Thyroid gland (tissue), 4 donors: ENCODE results near the gene C1orf159. TPM values are rescaled to one million over a fixed set of nuclear protein-coding genes. Genes with fewer than 3 reads are reported as not detected.

Experiments
- DNase-seq, 2 donors: peaks; one replicate each; pipeline ENCODE4 v3.0.0-alpha.2; 2019
- H3K27ac ChIP-seq, 3 donors: fragments of 200-600 bp; sonication (generic); 1 replicate in 2 of 3; 2 replicates in 1 of 3; pipeline ENCODE4 v1.5.1; 2016 to 2019; ENCODE audit warnings: mild to moderate bottlenecking in 1 of 3, moderate library complexity in 1 of 3
- H3K27me3 ChIP-seq: fragments of 200-600 bp; sonication (generic); one replicate; pipeline ENCODE4 v1.5.1; 2019
- H3K36me3 ChIP-seq, 2 donors: fragments of 200-600 bp; sonication (generic); one replicate each; pipeline ENCODE4 v1.5.1; 2016 to 2019
- H3K4me1 ChIP-seq, 2 donors: fragments of 200-600 bp; sonication (generic); one replicate each; pipeline ENCODE4 v1.5.1; 2017 to 2019
- H3K4me3 ChIP-seq, 3 donors: fragments of 200-600 bp; sonication (generic); replicated peaks in 1 of 3; 1 replicate in 2 of 3; 2 replicates in 1 of 3; pipeline ENCODE4 v1.5.1; 2016; ENCODE audit warnings: mild to moderate bottlenecking in 1 of 3
- H3K9me3 ChIP-seq: fragments of 200-600 bp; sonication (generic); one replicate; pipeline ENCODE4 v1.5.1; 2017
- CTCF ChIP-seq, 6 experiments: fragments of 200-600 bp in 3 of 6; fragments of 450-650 bp in 3 of 6; sonication (generic) in 3 of 6; IDR thresholded peaks; one replicate each; pipeline ENCODE4 v1.5.1; 2016 to 2019; ENCODE audit warnings: antibody characterized with exemption in 6 of 6, mild to moderate bottlenecking in 2 of 6, inconsistent platforms in 1 of 6, moderate library complexity in 1 of 6
- POLR2A ChIP-seq, 2 donors: fragments of 450-650 bp; IDR thresholded peaks; one replicate each; pipeline ENCODE4 v1.6.1; 2017; ENCODE audit warnings: antibody characterized with exemption in 2 of 2, mild to moderate bottlenecking in 2 of 2, moderate library complexity in 1 of 2
- WGBS, 2 donors: methylation state at CpG; one replicate each; pipeline ENCODE4 v1.1.5; 2017; 5-methylcytosine and 5-hydroxymethylcytosine counted together
- intact Hi-C: fragments of 100-400 bp; cut with DNase I; formaldehyde crosslinking; loops from one replicate; pipeline ENCODE4 v1.15.1; 2023
- total RNA-seq, 4 donors: library from RNA; depleted of rRNA; stranded (reverse); fragments of >200 nt; gene quantifications; one replicate each; pipeline ENCODE4 v1.2.3, GENCODE V29; 2016

The C1orf159 gene
- total RNA-seq, 4 donors from 2014 or later: 10.3 to 27.6 (median 19.6) TPM

GRCh38 chr1:1043411-1043810 is 72.5 kb downstream of the C1orf159 start:
- no peak for TF ChIP-seq POLR2A (IDR thresholded peaks at IDR 0.05)
- no peak for TF ChIP-seq CTCF (IDR thresholded peaks at IDR 0.05)
- H3K27ac ChIP-seq: no peak overlapping the region
- peaks cover 8 to 14% of the 10 kb centered on the region in 2 donors for H3K4me1 ChIP-seq
- H3K9me3 ChIP-seq: no peaks in the 10 kb centered on the region
- 96 to 98% methylated on average over 12 to 21 of the region's 27 CpGs for WGBS, 2 donors
- no peak overlapping the region for H3K4me3 ChIP-seq
- H3K36me3 ChIP-seq: peaks cover 23 to 26% of the 10 kb centered on the region in 2 donors
- DNase-seq: no peak
- intact Hi-C loops: no loop called here
- H3K27me3 ChIP-seq: no peaks in the 10 kb centered on the region

- Histone ChIP-seq H3K27me3 (no peaks in the 10 kb centered on the region), H3K9me3 (no peaks in the 10 kb centered on the region), H3K36me3 (peaks cover 23% of the 10 kb centered on the region in 2 donors), H3K27ac (no peak overlapping the region), H3K4me3 (no peak overlapping the region), H3K4me1 (peaks cover 8 to 14% of the 10 kb centered on the region in 2 donors)
- intact Hi-C loops: no loop called here
- TF ChIP-seq POLR2A (IDR thresholded peaks at IDR 0.05) (no peak), CTCF (IDR thresholded peaks at IDR 0.05) (no peak)
- WGBS, 2 donors: 87 to 100% methylated on average over 2 to 3 of the region's 10 CpGs
- no peak for DNase-seq
Observed at GRCh38 chr1:1042835-1043234, 73.1 kb downstream of the C1orf159 start.

- no peak overlapping the region for H3K4me3 ChIP-seq
- H3K4me1 ChIP-seq: peaks cover 8 to 14% of the 10 kb centered on the region in 2 donors
- H3K27ac ChIP-seq: no peak overlapping the region
- H3K27me3 ChIP-seq: no peaks in the 10 kb centered on the region
- H3K9me3 ChIP-seq: no peaks in the 10 kb centered on the region
- intact Hi-C loops: no loop called here
- WGBS, 2 donors: 97% methylated on average over 11 to 21 of the region's 25 CpGs
- H3K36me3 ChIP-seq: peaks cover 13 to 14% of the 10 kb centered on the region in 2 donors
- DNase-seq: no peak
- TF ChIP-seq POLR2A (IDR thresholded peaks at IDR 0.05) (no peak), CTCF (IDR thresholded peaks at IDR 0.05) (no peak)
Observed at GRCh38 chr1:1041873-1042272, 74.0 kb downstream of the C1orf159 start.

GRCh38 chr1:1041092-1041523 is 74.8 kb downstream of the C1orf159 start:
- H3K9me3 ChIP-seq: no peaks in the 10 kb centered on the region
- H3K27me3 ChIP-seq: no peaks in the 10 kb centered on the region
- DNase-seq: no peak
- no peak overlapping the region for H3K4me3 ChIP-seq
- intact Hi-C loops: no loop called here
- TF ChIP-seq CTCF (IDR thresholded peaks at IDR 0.05): no peak
- TF ChIP-seq POLR2A (IDR thresholded peaks at IDR 0.05): no peak
- whole genome bisulfite sequencing, 2 donors: 31 to 63% methylated on average over 16 to 23 of the region's 60 CpGs
- H3K36me3 ChIP-seq: peaks cover 6% of the 10 kb centered on the region in 2 donors
- H3K27ac ChIP-seq: no peak overlapping the region
- peaks cover 8 to 14% of the 10 kb centered on the region in 2 donors for H3K4me1 ChIP-seq

GRCh38 chr1:1040004-1040991 is 75.6 kb downstream of the C1orf159 start:
- peak overlapping the region in 1 of 3 donors; percentile 25 for H3K4me3 ChIP-seq
- H3K27ac ChIP-seq: no peak overlapping the region
- TF ChIP-seq POLR2A (IDR thresholded peaks at IDR 0.05): peak in 1 of 2 donors; percentile 7
- no peak for TF ChIP-seq CTCF (IDR thresholded peaks at IDR 0.05)
- intact Hi-C loops: no loop called here
- H3K4me1 ChIP-seq: peaks cover 8 to 14% of the 10 kb centered on the region in 2 donors
- no peaks in the 10 kb centered on the region for H3K9me3 ChIP-seq
- H3K36me3 ChIP-seq: peaks cover 5% of the 10 kb centered on the region in 2 donors
- no peaks in the 10 kb centered on the region for H3K27me3 ChIP-seq
- WGBS, 2 donors: 13 to 35% methylated on average over 18 to 25 of the region's 99 CpGs
- peak; percentile 63 to 68 for DNase-seq
